Measurements from ENCODE around the gene SLC13A2. TPM values are rescaled to one million over a fixed set of nuclear protein-coding genes. Genes with fewer than 3 reads are reported as not detected.

SLC13A2 gene
- total RNA-seq, 2 donors from 2014 or later, result not detected

DNA sequence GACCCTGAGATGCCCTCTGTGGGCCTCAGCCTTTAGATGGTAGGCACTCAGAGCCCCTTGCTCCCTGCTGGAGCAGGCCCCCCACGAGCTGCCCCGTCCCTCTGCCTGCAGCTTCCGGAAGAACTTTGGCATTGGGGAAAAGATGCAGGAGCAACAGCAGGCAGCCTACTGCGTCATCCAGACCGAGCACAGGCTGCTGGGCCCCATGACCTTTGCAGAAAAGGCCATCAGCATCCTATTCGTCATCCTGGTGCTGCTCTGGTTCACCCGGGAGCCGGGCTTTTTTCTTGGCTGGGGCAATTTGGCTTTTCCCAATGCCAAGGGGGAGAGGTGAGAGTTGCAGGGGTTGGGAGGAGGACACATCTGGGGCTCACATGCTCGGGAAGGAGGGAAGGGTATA, 20.0 kb downstream of the SLC13A2 start:
- no peak overlapping the region for H3K27ac ChIP-seq
- H3K27me3 ChIP-seq, result no peaks in the 10 kb centered on the region
- H3K9me3 ChIP-seq, result no peaks in the 10 kb centered on the region
- DNase-seq (ENCODE audit: low spot score), result no peak
- TF ChIP-seq, protein P1, sequence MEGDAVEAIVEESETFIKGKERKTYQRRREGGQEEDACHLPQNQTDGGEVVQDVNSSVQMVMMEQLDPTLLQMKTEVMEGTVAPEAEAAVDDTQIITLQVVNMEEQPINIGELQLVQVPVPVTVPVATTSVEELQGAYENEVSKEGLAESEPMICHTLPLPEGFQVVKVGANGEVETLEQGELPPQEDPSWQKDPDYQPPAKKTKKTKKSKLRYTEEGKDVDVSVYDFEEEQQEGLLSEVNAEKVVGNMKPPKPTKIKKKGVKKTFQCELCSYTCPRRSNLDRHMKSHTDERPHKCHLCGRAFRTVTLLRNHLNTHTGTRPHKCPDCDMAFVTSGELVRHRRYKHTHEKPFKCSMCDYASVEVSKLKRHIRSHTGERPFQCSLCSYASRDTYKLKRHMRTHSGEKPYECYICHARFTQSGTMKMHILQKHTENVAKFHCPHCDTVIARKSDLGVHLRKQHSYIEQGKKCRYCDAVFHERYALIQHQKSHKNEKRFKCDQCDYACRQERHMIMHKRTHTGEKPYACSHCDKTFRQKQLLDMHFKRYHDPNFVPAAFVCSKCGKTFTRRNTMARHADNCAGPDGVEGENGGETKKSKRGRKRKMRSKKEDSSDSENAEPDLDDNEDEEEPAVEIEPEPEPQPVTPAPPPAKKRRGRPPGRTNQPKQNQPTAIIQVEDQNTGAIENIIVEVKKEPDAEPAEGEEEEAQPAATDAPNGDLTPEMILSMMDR (IDR thresholded peaks at IDR 0.05), result no peak
- no peaks in the 10 kb centered on the region for H3K4me1 ChIP-seq
- no peak overlapping the region for H3K4me3 ChIP-seq
- H3K36me3 ChIP-seq, result no peaks in the 10 kb centered on the region

DNA sequence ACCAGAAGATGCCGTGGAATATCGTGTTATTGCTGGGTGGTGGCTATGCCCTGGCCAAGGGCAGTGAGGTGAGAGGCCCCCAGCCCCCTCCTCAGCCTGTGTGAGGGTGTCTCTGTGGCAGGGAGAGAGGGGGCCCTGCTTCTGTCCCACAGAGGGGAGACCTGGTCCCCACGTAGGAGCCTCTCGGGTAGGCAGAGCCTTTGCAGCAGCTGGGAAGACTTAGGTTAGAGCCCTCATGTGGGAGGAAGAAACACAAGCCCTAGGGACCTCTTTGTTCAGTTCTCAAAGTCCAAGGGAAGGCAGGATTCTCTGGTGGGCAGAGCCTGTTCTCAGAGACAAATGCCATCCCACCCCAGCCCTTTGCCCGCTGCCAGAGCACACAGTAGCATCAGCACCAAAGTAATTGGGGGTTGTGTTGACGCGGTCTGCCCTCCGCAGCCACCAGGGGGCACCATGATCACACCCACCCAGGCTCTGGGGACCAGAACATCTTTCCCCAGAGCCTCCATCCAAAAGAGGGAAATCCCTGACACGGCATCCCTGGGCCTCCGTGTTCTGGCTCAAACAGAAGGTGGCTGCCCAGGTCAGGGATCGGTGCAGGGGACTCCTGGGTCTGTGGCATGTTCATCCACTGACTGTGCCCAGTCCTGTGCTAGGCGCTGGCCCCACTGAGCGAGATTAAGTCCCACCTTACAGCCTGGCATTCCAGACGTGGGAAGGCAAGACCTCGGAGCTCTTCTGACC, 21.2 kb downstream of the SLC13A2 start:
- DNase-seq (ENCODE audit: low spot score), result peak; percentile 62
- Histone ChIP-seq H3K9me3 (no peaks in the 10 kb centered on the region), H3K4me1 (no peaks in the 10 kb centered on the region), H3K27me3 (no peaks in the 10 kb centered on the region), H3K36me3 (no peaks in the 10 kb centered on the region), H3K27ac (no peak overlapping the region), H3K4me3 (no peak overlapping the region)
- TF ChIP-seq, protein P1 (IDR thresholded peaks at IDR 0.05), result peak; percentile 74 to 89

DNA sequence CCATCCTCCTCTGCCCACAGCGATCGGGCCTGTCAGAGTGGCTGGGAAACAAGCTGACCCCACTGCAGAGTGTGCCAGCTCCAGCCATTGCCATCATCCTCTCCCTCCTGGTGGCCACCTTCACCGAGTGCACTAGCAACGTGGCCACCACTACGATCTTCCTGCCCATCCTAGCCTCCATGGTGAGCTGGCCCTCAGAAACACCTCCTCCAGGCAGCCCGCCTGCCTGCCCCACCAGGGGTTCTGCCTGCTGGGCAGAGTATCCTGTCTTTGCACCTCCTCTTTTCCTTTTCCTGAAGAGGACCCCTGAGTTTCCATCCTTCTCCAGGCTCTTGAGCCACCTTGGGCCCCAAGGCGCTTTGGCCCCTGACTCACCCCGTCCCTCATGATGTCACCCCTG, 22.2 kb downstream of the SLC13A2 start:
- H3K36me3 ChIP-seq, result no peaks in the 10 kb centered on the region
- H3K27ac ChIP-seq, result no peak overlapping the region
- no peaks in the 10 kb centered on the region for H3K9me3 ChIP-seq
- no peak for DNase-seq (ENCODE audit: low spot score)
- no peaks in the 10 kb centered on the region for H3K27me3 ChIP-seq
- H3K4me3 ChIP-seq, result no peak overlapping the region
- H3K4me1 ChIP-seq, result no peaks in the 10 kb centered on the region
- TF ChIP-seq, protein P1 (IDR thresholded peaks at IDR 0.05), result no peak

DNA sequence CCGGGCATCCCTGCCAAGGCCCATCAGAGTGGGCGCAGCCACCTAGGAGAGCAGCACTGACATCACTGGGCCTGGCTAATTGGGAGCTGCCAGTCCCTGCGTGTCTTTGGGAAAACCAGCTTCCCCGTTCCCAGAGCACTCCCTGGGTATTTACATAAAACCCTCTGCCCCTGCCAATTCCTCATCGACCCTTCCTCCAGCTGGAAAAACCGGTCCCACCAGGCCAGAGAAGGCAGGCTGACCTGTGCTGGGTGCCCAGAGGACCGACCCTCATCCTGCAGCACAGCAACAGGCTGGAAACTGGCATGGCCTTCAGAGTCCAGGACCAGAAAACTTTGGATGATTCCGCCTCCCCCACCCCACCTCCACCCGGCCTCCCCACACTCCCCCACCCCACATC, 24.5 kb downstream of the SLC13A2 start:
- TF ChIP-seq, protein P1 (IDR thresholded peaks at IDR 0.05), result no peak
- H3K9me3 ChIP-seq, result no peaks in the 10 kb centered on the region
- H3K27me3 ChIP-seq, result no peaks in the 10 kb centered on the region
- no peaks in the 10 kb centered on the region for H3K36me3 ChIP-seq
- no peak overlapping the region for H3K4me3 ChIP-seq
- H3K4me1 ChIP-seq, result no peaks in the 10 kb centered on the region
- DNase-seq (ENCODE audit: low spot score), result no peak
- H3K27ac ChIP-seq, result no peak overlapping the region

DNA sequence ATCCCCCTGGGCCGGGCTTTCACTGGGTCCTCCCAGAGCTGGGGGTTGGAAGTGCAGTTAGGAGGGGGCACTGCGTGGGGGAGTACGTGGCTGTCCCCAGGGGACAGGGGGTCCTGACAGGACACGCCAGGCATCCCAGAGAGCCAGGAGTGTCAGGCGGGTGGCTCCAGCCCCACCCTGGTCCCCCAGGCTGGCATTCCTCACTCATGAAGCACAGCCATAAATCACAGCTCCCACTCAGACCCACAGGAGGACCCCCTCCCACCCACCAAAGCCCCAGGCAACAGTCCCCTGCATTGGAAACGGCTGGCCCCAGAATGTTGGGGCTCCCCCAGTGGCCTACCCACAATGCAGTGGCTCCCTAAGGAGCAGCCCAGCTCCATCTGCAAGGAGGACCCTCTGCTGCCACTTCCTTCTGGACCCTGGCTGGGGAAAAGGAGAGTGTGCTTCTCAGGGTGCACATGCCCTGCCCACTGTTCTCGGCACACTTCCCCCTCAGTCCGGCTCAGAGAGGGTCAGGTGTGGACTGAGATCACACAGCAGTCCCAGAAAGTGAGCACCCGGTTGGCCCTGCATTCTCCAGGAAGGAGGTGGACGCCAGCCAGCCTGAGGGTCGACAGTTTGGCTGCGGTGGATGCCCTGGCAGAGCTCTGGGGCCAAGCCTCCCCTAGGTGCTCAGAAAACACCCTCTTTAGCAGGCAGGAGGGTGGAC, 25.4 kb downstream of the SLC13A2 start:
- TF ChIP-seq, protein P1 (IDR thresholded peaks at IDR 0.05), result no peak
- Histone ChIP-seq H3K4me1 (no peaks in the 10 kb centered on the region), H3K36me3 (no peaks in the 10 kb centered on the region), H3K4me3 (no peak overlapping the region), H3K9me3 (no peaks in the 10 kb centered on the region), H3K27me3 (no peaks in the 10 kb centered on the region), H3K27ac (no peak overlapping the region)
- no peak for DNase-seq (ENCODE audit: low spot score)
